Thoracic aorta endothelial cell (primary cell): ENCODE measurements around the gene CELF6. TPM values are rescaled to one million over a fixed set of nuclear protein-coding genes. Genes with fewer than 3 reads are reported as not detected.

Experiments
- total RNA-seq: library from RNA; depleted of rRNA; stranded (reverse); fragments of >200 nt; gene quantifications from 2 replicates; pipeline ENCODE4 v1.2.3, GENCODE V29; 2012

The CELF6 gene
- 0.07 TPM in 1 of 2 replicates, not detected in the other for total RNA-seq

GRCh38 chr15:72319985-72320671 lies at the start of gene CELF6:
TSS of gene CELF6 (minus strand) at chr15:72320157. CDS start at chr15:72319874, 283 bp downstream.

GRCh38 chr15:72272213-72272996 lies 47.6 kb downstream of the CELF6 start, which contains the start of gene PARP6:
TSS of gene PARP6 (minus strand) at chr15:72272554. CDS start at chr15:72267477, 5,077 bp downstream.

Other genes starting within 250 kb of the CELF6 start
- 42.4 and 43.9 TPM in 2 replicates for gene MYO9A, start 202.0 kb downstream of the CELF6 start, total RNA-seq
- gene SENP8, start 201.8 kb downstream of the CELF6 start, total RNA-seq = 1.1 and 1.9 TPM in 2 replicates
- gene GRAMD2A, start 122.4 kb downstream of the CELF6 start, total RNA-seq = 0.72 TPM in 1 of 2 replicates, not detected in the other
- 1,320 and 1,470 TPM in 2 replicates for gene PKM, start 89.0 kb downstream of the CELF6 start, total RNA-seq
- gene PARP6, start 47.6 kb downstream of the CELF6 start, total RNA-seq = 17.7 and 20.4 TPM in 2 replicates
- 41.2 and 53.2 TPM in 2 replicates for gene HEXA, start 55.9 kb upstream of the CELF6 start, total RNA-seq
- not detected in 2 replicates for gene TMEM202, start 78.1 kb upstream of the CELF6 start, total RNA-seq
- gene ARIH1, start 154.2 kb upstream of the CELF6 start, total RNA-seq = 59.6 and 63.4 TPM in 2 replicates